H1 (cell line): Measurements from ENCODE around the gene TAF4. TPM values are rescaled to one million over a fixed set of nuclear protein-coding genes. Genes with fewer than 3 reads are reported as not detected.

Experiments
- RBBP5 ChIP-seq: IDR thresholded peaks from 2 replicates; pipeline ENCODE4 v1.7.1; 2012; ENCODE audit warnings: low read depth, mild to moderate bottlenecking, inconsistent platforms, low read length, moderate library complexity, borderline replicate concordance
- SIN3A ChIP-seq, 2 experiments: IDR thresholded peaks in 1 of 2; conservative IDR thresholded peaks in 1 of 2; 2 replicates each; pipeline ENCODE4 v1.6.1; 2011 to 2012; ENCODE audit warnings: low read length in 2 of 2, improper control_type of control experiment in 1 of 2, low read depth in 1 of 2, mild to moderate bottlenecking in 1 of 2
- polyA plus RNA-seq, 7 experiments: library from polyadenylated mRNA; depleted of rRNA in 3 of 7; stranded (reverse) in 5 of 7; unstranded in 2 of 7; fragments of >200 nt in 5 of 7; fragments of 200-250 nt in 2 of 7; gene quantifications; 1 replicate in 5 of 7; 2 replicates in 1 of 7; 4 replicates in 1 of 7; pipeline versions ENCODE4 v1.2.1 to v1.2.3, GENCODE V29; 2011 to 2013; ENCODE audit warnings: missing spikeins in 2 of 7, mixed read lengths in 2 of 7
- total RNA-seq: library from RNA; stranded (reverse); fragmentation: NEBNext Ultra II Directional; extraction: Animal tissue kit (Norgen Biotek cat#: 25700); gene quantifications from 2 replicates; pipeline ENCODE4 v1.2.1, GENCODE V29; 2021
- TF ChIP-seq, protein P1 (sequence below): IDR thresholded peaks from 2 replicates; pipeline ENCODE4 v1.6.1; 2011; ENCODE audit warnings: low read depth, mild to moderate bottlenecking, low read length; ENCODE audit not compliant: insufficient read depth

The TAF4 gene
- total and polyA plus RNA-seq, 2 of the 8 experiments (the other 6 are each of a cell fraction or from before 2014, with no cell fraction given) = 16.0 to 30.1 TPM

DNA sequence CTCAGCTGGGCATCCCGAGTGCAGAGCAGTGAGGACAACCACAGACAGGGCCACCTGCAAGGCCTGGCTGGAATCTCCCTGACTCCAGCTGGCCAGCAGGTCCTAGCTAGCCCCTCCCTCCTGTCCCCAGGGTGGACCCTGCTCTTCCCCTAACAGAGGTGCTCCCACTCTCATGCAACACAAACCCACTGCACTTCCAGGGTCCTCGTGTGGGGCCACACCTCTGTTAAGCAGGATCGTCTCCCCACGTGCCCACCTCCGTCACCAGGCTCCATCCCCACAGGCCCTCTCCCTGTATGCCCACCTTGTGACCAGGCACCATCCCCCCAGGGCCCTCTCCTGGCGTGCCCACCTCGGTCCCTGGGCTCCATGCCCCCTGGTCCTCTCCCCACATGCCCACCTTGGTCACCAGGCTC, 17.3 kb downstream of the TAF4 start (continued):
- TF ChIP-seq, protein P1, sequence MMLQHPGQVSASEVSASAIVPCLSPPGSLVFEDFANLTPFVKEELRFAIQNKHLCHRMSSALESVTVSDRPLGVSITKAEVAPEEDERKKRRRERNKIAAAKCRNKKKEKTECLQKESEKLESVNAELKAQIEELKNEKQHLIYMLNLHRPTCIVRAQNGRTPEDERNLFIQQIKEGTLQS = no peak
- TF ChIP-seq RBBP5 (no peak), SIN3A (conservative IDR thresholded peaks at IDR 0.05 in 1 of 2, IDR thresholded peaks at IDR 0.05 in 1 of 2; ENCODE audit: low read depth in 1 of 2, low read length in 2 of 2) (no peak)
